Stimulated activated naive B cell treated with anti-CD40 and anti-IgM and Interleukin-4, amounts not matched to agents 10 μg/mL and 1 μg/mL and 100 μg/mL, for 72 hours (primary cell): ENCODE data around the gene ZFX.
A peak's percentile ranks its signal among the peaks of the same experiment; 100 is the strongest.

Experiments used
- ATAC-seq, 2 donors: fragments of 150-1000 bp; cut with Tn5 transposase; replicated peaks; 2 replicates each; pipeline ENCODE4 v1.10.0; 2021; ENCODE audit warnings: moderate library complexity in 1 of 2
- DNase-seq: peaks from one replicate; pipeline ENCODE4 v3.0.0; 2021
- H3K27ac Mint-ChIP-seq: one replicate; pipeline ENCODE4 v1.8.0; 2022; ENCODE audit warnings: mild to moderate bottlenecking, mixed read lengths
- H3K27me3 Mint-ChIP-seq, 2 donors: one replicate each; pipeline ENCODE4 v1.8.0; 2022; ENCODE audit warnings: mixed read lengths in 2 of 2
- H3K36me3 Mint-ChIP-seq, 2 donors: one replicate each; pipeline ENCODE4 v1.8.0; 2022; ENCODE audit warnings: mixed read lengths in 2 of 2, mild to moderate bottlenecking in 1 of 2
- H3K4me1 Mint-ChIP-seq, 2 donors: one replicate each; pipeline ENCODE4 v1.8.0; 2022; ENCODE audit warnings: mixed read lengths in 2 of 2, mild to moderate bottlenecking in 1 of 2
- H3K4me3 Mint-ChIP-seq, 2 donors: one replicate each; pipeline ENCODE4 v1.8.0; 2022; ENCODE audit warnings: mild to moderate bottlenecking in 2 of 2, mixed read lengths in 2 of 2, moderate library complexity in 1 of 2
- H3K9me3 Mint-ChIP-seq, 2 donors: one replicate each; pipeline ENCODE4 v1.8.0; 2022; ENCODE audit warnings: mixed read lengths in 2 of 2, mild to moderate bottlenecking in 1 of 2

ZFX gene

DNA sequence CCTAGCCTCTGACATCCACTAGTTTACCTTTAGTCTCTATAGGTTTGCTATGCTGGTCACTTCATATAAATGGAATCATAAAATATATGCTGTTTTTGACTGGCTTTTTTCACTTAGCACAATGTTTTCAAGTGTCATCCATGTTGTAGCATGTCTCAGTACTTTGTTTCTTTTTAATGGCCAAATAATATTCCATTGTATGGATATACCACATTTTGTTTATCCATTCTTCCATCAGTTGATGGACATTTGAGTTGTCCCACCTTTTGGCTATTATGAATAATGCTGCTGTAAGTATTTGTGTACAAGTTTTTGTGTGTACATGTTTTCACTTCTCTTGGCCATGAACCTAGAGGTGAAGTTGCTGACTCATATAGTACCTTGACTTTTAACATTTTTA is 75.7 kb downstream of the ZFX start:
- no peaks in the 10 kb centered on the region for H3K4me1 Mint-ChIP-seq
- ATAC-seq (no peak), DNase-seq (no peak)
- H3K36me3 Mint-ChIP-seq: peaks cover 0 to 4% of the 10 kb centered on the region in 2 donors
- H3K27ac Mint-ChIP-seq: no peak overlapping the region
- peaks cover 0 to 8% of the 10 kb centered on the region in 2 donors for H3K27me3 Mint-ChIP-seq
- H3K9me3 Mint-ChIP-seq: peaks cover 4% of the 10 kb centered on the region in 2 donors
- no peak overlapping the region for H3K4me3 Mint-ChIP-seq

DNA sequence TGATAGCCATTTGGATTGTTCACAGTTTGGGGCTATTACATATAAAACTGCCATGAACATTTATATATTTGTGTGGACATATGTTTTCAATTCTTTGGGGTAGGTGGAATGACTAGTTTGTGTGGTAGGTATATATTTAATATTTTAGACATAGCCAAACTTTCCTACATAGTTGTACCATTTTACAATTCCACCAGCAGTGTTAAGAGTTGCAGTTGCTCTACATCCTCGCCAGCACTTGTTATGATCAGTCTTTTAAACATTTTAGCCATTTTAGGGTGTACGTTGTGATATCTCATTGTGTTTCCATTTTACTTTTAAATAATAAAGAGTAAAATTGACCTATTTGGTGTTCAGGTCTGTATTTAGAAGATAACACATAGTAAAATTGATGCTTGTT is 76.6 kb downstream of the ZFX start:
- peaks cover 4% of the 10 kb centered on the region in 2 donors for H3K9me3 Mint-ChIP-seq
- no peaks in the 10 kb centered on the region for H3K4me1 Mint-ChIP-seq
- DNase-seq (no peak), ATAC-seq (no peak)
- no peak overlapping the region for H3K4me3 Mint-ChIP-seq
- peaks cover 0 to 4% of the 10 kb centered on the region in 2 donors for H3K36me3 Mint-ChIP-seq
- no peak overlapping the region for H3K27ac Mint-ChIP-seq
- peaks cover 0 to 10% of the 10 kb centered on the region in 2 donors for H3K27me3 Mint-ChIP-seq

DNA sequence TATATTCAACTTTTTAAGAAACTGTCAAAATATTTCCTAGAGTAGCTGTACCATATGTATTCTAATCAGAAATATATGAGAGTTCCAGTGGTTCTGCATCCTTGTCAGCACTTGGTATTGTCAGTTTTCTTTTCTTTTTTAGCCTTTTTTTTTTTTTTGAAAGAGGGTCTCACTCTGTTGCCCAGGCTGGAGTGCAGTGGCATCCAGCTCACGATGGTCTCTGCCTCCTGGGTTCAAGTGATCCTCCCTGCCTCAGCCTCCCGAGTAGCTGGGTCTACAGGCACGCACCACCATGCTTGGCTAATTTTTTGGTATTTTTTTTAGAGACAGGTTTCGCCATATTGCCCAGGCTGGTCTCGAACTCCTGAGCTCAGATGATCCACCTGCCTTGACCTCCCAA is 79.1 kb downstream of the ZFX start:
- Mint-ChIP-seq H3K4me3 (no peak overlapping the region), H3K27ac (no peak overlapping the region), H3K27me3 (peaks cover 0 to 14% of the 10 kb centered on the region in 2 donors), H3K9me3 (peaks cover 4% of the 10 kb centered on the region in 2 donors), H3K36me3 (peaks cover 0 to 4% of the 10 kb centered on the region in 2 donors), H3K4me1 (no peaks in the 10 kb centered on the region)
- no peak for DNase-seq
- ATAC-seq: no peak

DNA sequence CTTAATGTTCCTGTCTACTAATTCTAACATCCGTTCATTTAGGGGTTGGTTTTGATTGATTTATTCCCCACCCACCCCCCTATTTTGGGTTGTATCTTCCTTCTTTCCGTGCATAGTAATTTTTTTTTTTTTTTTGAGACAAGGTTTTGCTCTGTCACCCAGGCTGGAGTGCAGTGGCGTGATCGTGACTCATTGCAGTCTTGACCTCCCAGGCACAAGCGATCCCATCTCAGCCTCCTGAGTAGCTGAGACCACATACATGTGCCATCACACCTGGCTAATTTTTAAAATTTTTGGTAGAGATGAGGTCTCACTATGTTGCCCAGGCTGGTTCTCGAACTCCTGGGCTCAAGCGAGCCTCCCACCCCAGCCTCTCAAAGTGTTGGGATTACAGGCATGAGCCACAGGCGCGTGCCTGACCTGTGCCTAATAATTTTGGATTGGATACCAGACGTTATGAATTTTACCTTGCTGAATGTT is 79.9 kb downstream of the ZFX start:
- H3K36me3 Mint-ChIP-seq: peaks cover 0 to 4% of the 10 kb centered on the region in 2 donors
- H3K27ac Mint-ChIP-seq: no peak overlapping the region
- DNase-seq (no peak), ATAC-seq (no peak)
- peaks cover 0 to 14% of the 10 kb centered on the region in 2 donors for H3K27me3 Mint-ChIP-seq
- no peak overlapping the region for H3K4me3 Mint-ChIP-seq
- H3K9me3 Mint-ChIP-seq: peaks cover 4% of the 10 kb centered on the region in 2 donors
- no peaks in the 10 kb centered on the region for H3K4me1 Mint-ChIP-seq

DNA sequence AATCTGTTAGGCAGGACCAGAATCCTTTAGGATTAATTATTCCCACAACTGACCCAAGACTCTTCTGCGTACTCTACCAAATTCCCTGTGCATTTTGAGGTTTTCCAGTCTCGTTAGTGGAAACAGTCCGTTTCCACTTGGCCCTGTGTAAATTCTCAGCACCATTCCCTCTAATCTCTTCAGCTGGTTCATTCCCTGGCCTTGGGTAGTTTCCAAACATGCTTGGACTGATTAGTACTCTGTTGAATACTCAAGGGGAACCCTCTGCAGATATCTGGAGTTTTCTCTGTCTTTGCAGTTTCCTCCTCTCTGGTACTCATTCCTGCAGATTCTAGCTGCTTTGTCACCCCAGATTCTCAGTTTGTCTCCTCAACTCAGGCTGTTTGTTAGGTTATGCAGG is 80.4 kb downstream of the ZFX start:
- Mint-ChIP-seq H3K4me1 (no peaks in the 10 kb centered on the region), H3K27ac (no peak overlapping the region), H3K9me3 (peaks cover 4 to 6% of the 10 kb centered on the region in 2 donors), H3K27me3 (peaks cover 0 to 14% of the 10 kb centered on the region in 2 donors), H3K4me3 (no peak overlapping the region), H3K36me3 (peaks cover 0 to 8% of the 10 kb centered on the region in 2 donors)
- DNase-seq (no peak), ATAC-seq (no peak)

DNA sequence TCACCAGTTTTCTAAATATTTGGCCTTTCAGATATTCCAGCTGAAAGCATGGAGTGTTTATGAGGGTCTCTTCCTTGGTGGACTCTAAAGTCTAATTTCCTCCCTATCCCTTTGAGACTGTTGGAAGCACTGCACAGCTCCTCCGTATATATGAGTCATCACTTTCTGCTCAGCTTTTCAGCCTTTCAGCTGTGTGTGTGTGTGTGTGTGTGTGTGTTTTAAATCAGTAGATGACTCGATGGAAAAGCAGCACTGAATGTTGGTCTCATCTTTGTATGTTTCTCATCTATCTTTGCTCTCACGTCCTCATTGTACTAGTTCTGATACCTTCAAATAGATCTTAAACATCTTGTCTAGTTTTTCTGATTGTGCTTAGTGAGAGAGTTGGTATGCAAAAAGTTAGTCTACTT is 81.6 kb downstream of the ZFX start:
- ATAC-seq: no peak
- Mint-ChIP-seq H3K36me3 (peaks cover 0 to 8% of the 10 kb centered on the region in 2 donors), H3K4me1 (no peaks in the 10 kb centered on the region), H3K27ac (no peak overlapping the region), H3K9me3 (peaks cover 4 to 6% of the 10 kb centered on the region in 2 donors), H3K27me3 (peaks cover 0 to 14% of the 10 kb centered on the region in 2 donors), H3K4me3 (no peak overlapping the region)
- no peak for DNase-seq

DNA sequence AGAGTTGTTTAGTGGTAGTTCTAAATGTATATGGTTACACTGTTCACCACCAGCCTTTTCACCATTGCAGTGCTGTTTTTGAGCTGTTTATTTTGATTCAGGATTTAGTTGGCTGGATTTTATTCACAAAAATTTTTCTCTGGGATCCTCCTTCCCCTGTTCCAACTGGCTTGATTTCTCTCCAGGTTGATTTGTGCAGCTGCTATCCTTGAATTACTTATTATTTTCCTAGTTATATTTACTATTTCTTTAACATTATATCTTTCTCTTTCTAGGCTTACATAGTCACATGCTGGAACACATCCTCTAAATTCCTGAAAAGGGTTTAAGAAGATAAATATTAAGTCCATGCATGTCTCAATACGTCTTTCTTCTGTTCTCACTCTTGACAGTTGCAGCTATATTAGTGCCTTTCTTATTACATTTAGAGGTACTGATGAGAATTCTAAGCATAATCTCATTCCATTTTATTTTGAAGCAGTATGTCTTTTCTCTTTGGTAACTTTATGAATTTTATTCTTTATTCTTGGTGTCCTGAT is 82.2 kb downstream of the ZFX start:
- ATAC-seq (no peak), DNase-seq (no peak)
- no peaks in the 10 kb centered on the region for H3K4me1 Mint-ChIP-seq
- H3K9me3 Mint-ChIP-seq: peaks cover under 1 to 3% of the 10 kb centered on the region in 2 donors
- H3K36me3 Mint-ChIP-seq: peaks cover 0 to 5% of the 10 kb centered on the region in 2 donors
- no peak overlapping the region for H3K27ac Mint-ChIP-seq
- no peak overlapping the region for H3K4me3 Mint-ChIP-seq
- peaks cover 0 to 14% of the 10 kb centered on the region in 2 donors for H3K27me3 Mint-ChIP-seq

DNA sequence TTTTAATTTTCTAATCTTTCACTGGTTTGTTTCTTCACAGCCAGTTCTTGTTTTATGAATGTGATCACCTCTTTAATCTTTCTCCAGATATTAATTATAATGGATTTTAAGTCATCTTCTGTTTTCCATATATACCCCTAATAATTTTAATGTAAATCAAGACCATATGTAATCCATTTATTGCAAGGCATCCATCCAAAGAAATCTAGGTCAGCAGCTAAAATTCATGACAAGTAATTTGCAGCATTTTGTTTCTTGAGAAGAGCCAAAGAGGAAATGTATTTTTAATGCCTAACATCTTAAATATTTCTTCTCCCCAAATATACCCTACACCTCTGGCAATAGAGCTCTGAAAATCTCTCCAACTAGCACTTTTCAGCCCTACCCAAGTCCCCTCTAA is 83.3 kb downstream of the ZFX start:
- H3K4me1 Mint-ChIP-seq: no peaks in the 10 kb centered on the region
- H3K36me3 Mint-ChIP-seq: peaks cover 0 to 4% of the 10 kb centered on the region in 2 donors
- no peak overlapping the region for H3K27ac Mint-ChIP-seq
- peaks cover 0 to 2% of the 10 kb centered on the region in 2 donors for H3K9me3 Mint-ChIP-seq
- no peak overlapping the region for H3K4me3 Mint-ChIP-seq
- H3K27me3 Mint-ChIP-seq: peaks cover 0 to 15% of the 10 kb centered on the region in 2 donors
- DNase-seq: no peak
- no peak for ATAC-seq

DNA sequence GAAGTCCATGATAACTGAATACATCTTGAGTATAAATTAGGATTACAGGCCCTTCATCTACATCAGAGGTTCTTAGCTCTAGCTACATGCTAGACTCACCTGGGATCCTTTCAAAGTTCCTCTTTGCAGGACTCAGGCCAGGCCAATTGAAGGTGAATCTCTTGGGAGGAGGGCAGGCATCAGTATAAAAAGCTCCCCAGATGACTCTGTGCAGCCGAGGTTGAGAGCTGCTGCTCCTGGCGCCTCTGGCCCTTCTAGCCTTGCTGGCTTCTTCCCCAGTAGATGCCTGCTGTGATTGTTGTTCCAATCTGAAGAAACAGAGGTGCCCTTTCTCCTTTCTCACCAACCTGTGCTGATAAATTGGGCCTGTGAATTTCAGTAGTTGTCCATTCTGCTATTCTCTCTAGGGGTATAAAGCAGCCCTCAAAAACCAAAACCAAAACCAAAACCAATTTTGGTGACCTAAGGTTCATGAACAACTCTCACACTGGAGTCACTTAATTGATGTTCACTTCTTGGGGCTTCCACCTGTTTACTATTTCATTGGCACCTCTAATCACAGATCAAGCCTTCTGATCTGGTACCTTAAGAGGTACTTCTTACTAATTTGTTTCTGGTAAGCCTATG is 85.7 kb downstream of the ZFX start:
- ATAC-seq: no peak
- DNase-seq: no peak
- no peak overlapping the region for H3K4me3 Mint-ChIP-seq
- H3K36me3 Mint-ChIP-seq: peaks cover 0 to 4% of the 10 kb centered on the region in 2 donors
- H3K4me1 Mint-ChIP-seq: no peaks in the 10 kb centered on the region
- peaks cover 0 to 2% of the 10 kb centered on the region in 2 donors for H3K9me3 Mint-ChIP-seq
- H3K27me3 Mint-ChIP-seq: peaks cover 5 to 16% of the 10 kb centered on the region in 2 donors
- H3K27ac Mint-ChIP-seq: no peak overlapping the region

DNA sequence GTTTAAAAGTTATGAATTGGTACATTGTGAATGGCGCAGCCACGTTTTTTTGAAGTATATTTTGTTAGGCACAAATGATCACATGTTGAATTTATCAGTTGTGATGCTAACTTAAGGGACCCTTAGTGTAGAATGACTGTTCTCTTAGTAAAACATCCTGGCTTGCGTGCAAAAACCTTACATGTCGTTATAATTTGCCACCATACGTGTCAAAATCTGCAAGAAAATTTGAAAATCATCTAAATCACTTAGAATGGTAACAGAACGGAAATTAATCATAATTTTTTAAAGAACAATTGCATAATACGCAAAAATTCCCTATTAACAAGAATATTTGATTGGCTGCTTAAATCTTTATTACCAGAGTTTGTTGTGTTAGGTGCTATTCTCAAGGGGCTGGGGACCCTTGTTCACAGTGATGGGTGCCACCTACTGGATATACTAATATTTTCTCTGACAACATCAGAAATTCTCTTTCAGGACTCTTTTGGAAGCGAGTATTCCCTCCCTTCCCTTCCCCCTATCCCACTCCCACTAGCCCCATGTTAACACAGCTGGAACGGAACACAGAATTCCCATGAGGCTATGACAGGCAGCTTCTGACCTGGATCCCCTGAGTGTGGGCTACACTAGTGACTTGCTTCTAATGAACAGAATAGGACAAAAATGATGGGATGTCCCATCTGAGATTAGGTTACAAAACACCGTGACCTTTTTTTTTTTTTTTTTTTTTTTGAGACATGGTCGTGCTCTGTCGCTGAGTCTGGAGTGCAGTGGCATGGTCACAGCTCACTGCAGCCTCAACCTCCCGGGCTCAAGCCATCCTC is 92.5 kb downstream of the ZFX start:
- peaks cover 0 to 1% of the 10 kb centered on the region in 2 donors for H3K4me1 Mint-ChIP-seq
- ATAC-seq: peak in 1 of 2 donors; percentile 42
- no peaks in the 10 kb centered on the region for H3K36me3 Mint-ChIP-seq

DNA sequence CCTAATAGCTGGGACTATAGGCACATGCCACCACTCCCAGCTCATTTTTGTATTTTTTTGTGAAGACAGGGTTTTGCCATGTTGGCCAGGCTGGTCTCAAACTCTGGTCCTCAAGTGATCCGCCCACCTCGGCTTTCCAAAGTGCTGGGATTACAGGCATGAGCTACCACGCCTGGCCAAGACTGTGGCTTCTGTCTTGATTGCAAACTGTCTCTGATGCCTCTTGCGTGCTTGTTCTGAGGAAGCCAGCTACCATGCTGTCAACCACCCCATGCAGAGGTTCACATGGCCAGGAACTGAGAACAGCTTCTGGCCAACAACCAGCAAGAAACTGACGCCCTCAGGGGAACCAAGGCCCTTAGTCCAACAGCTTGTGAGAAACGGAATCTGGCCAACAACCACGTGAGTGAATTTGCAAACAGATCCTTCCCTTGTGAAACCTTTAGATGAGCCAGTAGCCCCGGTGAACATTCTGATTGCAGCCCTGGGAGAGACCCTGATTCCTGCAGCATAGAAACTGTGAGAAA is 93.2 kb downstream of the ZFX start:
- ATAC-seq (peak in 1 of 2 donors; percentile 84), DNase-seq (peak; percentile 13)
- Mint-ChIP-seq H3K4me3 (no peak overlapping the region), H3K36me3 (no peaks in the 10 kb centered on the region), H3K9me3 (no peaks in the 10 kb centered on the region), H3K4me1 (peaks cover 0 to 1% of the 10 kb centered on the region in 2 donors), H3K27ac (no peak overlapping the region), H3K27me3 (peaks cover 5 to 12% of the 10 kb centered on the region in 2 donors)

More for the DNA sequence above, 92.5 kb downstream of the ZFX start:
- H3K9me3 Mint-ChIP-seq: no peaks in the 10 kb centered on the region
- no peak overlapping the region for H3K27ac Mint-ChIP-seq
- H3K27me3 Mint-ChIP-seq: peaks cover 5 to 9% of the 10 kb centered on the region in 2 donors
- DNase-seq: no peak
- no peak overlapping the region for H3K4me3 Mint-ChIP-seq

DNA sequence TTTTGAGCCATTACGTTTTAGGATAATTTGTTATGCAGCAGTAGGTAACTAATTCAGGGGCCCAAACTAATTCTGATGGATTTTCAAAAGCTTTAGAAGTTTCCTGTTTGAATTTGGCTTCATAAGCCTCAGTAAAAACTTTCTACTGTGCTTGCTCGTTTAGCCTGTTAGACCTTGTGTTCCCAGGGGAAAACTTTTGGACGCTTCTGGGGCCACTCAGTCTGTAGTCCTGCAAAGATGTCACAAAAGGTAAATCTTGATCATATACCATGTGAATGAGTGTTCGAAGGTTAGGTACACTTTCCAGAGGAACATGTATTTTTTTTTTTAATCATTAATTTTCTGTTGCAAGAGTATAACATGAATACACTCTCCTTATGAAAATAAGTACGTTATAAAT is 93.7 kb downstream of the ZFX start:
- no peaks in the 10 kb centered on the region for H3K9me3 Mint-ChIP-seq
- no peak overlapping the region for H3K27ac Mint-ChIP-seq
- no peak overlapping the region for H3K4me3 Mint-ChIP-seq
- DNase-seq (no peak), ATAC-seq (no peak)
- no peaks in the 10 kb centered on the region for H3K36me3 Mint-ChIP-seq
- peaks cover 0 to 1% of the 10 kb centered on the region in 2 donors for H3K4me1 Mint-ChIP-seq
- peaks cover 5 to 8% of the 10 kb centered on the region in 2 donors for H3K27me3 Mint-ChIP-seq

DNA sequence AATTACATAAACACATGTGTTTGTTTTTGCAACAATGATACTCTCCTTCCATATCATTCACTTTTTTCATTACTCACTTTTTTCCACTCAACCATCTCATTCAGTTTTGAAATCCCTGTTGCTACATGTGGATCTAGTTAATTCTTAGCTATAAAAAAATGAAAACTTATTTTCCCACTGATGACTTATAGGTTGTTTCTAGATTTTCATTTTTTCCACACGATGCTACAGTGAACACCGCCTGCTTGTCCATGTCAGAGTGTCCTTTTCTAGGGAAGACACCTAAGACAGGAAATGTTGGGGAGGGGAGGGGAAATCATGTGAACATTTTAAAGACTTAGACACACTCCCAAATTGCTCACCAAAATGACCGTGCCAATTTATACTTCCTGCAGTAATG is 94.2 kb downstream of the ZFX start:
- Mint-ChIP-seq H3K9me3 (no peaks in the 10 kb centered on the region), H3K4me1 (peaks cover 0 to 1% of the 10 kb centered on the region in 2 donors), H3K4me3 (no peak overlapping the region), H3K36me3 (no peaks in the 10 kb centered on the region), H3K27ac (no peak overlapping the region), H3K27me3 (peaks cover 1 to 4% of the 10 kb centered on the region in 2 donors)
- ATAC-seq (no peak), DNase-seq (no peak)

DNA sequence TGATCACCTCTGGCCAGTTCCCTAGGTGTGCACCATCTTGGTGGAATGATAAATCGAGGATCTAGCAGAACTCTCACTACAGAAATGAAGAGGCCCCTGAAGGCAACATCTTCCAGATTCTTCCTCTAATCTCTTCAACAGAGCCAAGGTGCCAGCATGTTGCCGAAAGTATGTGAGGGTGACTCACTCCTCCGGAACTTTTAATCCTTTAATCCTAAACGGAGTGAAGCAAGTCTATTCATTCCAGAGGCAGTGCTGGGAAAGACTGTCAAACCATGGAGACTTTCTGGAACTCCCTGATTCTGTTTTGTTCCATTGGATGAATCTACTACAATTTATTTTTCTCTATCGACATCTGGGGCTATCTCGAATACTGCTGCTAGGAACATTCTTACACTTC is 95.7 kb downstream of the ZFX start:
- no peak for ATAC-seq
- DNase-seq: no peak
- peaks cover 0 to 1% of the 10 kb centered on the region in 2 donors for H3K4me1 Mint-ChIP-seq
- no peaks in the 10 kb centered on the region for H3K36me3 Mint-ChIP-seq
- H3K9me3 Mint-ChIP-seq: no peaks in the 10 kb centered on the region
- H3K27ac Mint-ChIP-seq: no peak overlapping the region
- no peak overlapping the region for H3K4me3 Mint-ChIP-seq
- H3K27me3 Mint-ChIP-seq: peaks cover 0 to 8% of the 10 kb centered on the region in 2 donors
